ENCODE measurements around the gene ATP13A3. TPM values are rescaled to one million over a fixed set of nuclear protein-coding genes. Genes with fewer than 3 reads are reported as not detected.
A peak's percentile ranks its signal among the peaks of the same experiment; 100 is the strongest.

ATP13A3 gene
- total and polyA plus RNA-seq, 4 donors, result 38.2 to 149 (median 97.2) TPM

DNA sequence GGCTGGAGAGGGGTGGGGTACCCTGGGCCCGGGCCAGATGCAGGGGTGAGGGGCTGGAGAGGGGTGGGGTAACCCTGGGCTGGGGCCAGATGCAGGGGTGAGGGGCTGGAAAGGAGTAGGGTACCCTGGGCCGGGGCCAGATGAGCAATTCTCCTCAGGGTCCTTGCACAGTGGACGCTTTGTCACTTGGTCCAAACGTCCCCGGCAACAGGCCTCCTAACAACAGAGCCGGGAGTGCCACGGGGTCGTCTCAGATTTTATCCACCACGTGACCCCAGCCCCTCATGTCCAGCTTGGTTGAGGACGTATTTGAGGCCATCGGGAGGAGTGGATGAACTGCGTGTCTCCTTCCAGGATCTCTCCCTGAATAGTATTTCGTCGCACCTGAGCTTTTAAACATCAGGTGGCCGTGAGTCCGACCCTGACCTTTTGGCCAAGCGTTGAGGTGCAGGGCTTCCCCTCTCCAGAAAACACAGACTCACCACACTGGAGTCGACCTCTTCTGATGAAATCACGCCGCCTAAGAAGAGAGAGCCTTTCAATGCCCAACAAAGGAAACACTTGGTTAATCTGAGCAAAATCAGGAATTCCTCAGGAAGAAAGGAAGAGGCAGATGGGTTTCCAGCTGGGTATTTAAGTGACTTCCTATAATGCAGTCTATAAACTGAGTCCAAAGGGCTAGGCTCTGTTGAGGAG is 104.5 kb downstream of the ATP13A3 start:
- Histone ChIP-seq H3K27me3 (ENCODE audit: control insufficient read depth, insufficient read depth, low read length) (no peaks in the 10 kb centered on the region), H3K4me1 (ENCODE audit: control insufficient read depth, insufficient read depth, low read length) (peaks cover 19% of the 10 kb centered on the region), H3K9me3 (ENCODE audit: control insufficient read depth, insufficient read depth, low read length) (no peaks in the 10 kb centered on the region), H3K27ac (ENCODE audit: low read depth, low read length) (no peak overlapping the region), H3K4me3 (ENCODE audit: low read depth, low read length) (no peak overlapping the region), H3K36me3 (ENCODE audit: control insufficient read depth, insufficient read depth, low read length) (no peaks in the 10 kb centered on the region)
- no peak for DNase-seq (ENCODE audit: low read depth in 4 of 6, low spot score in 6 of 6)
- 65% methylated on average over 17 of the region's 20 CpGs for WGBS (ENCODE audit: insufficient coverage)

DNA sequence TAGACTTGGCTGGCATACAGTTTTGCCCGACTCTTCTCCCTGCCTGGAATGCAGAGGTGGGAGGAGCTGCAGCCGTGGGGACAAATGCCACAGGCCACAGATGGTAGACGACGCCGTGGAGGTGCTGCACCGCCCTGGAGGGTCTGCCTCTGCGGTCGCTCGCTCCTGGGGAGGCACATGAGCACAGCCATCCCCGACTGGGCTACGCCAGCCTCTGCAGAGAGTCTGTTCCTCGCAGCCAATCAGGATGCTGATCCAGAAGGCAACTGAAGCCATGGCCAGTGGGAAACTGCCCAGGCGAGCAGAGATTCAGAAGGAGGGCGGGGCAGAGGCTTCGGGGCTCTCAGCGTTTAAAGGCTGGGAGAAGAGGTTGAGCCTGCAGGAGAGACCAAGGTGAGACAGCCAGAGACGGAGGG is 105.3 kb downstream of the ATP13A3 start:
- no peak overlapping the region for H3K4me3 ChIP-seq (ENCODE audit: low read depth, low read length)
- WGBS (ENCODE audit: insufficient coverage), result 36% methylated on average over 17 of the region's 17 CpGs
- DNase-seq (ENCODE audit: low read depth in 4 of 6, low spot score in 6 of 6), result peak in 2 of 6 donors; percentile 47 to 88

DNA sequence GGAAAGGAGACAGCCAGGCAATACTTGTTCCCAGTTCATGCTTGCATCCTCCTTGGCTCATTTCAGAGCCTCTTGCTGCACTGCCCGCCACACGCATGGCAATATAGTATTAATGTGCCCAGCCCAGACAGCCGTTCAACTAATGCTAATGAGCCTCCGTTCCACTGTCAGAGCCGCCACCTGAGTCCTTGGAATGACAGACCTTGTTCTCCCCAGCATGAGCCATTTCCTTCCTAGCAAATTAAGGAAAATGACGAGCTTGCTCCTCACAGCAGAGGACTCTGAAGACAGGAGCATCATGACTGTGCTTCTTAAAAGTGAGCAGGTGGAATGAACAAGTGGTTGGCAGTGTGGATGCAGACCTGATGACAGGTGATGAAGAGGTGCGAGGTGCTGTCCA is 106.5 kb downstream of the ATP13A3 start:
- H3K36me3 ChIP-seq (ENCODE audit: control insufficient read depth, insufficient read depth, low read length), result no peaks in the 10 kb centered on the region
- WGBS (ENCODE audit: insufficient coverage), result 65% methylated on average over 7 of the region's 7 CpGs
- H3K4me1 ChIP-seq (ENCODE audit: control insufficient read depth, insufficient read depth, low read length), result peaks cover 25% of the 10 kb centered on the region
- H3K27me3 ChIP-seq (ENCODE audit: control insufficient read depth, insufficient read depth, low read length), result no peaks in the 10 kb centered on the region
- H3K27ac ChIP-seq (ENCODE audit: low read depth, low read length), result no peak overlapping the region
- DNase-seq (ENCODE audit: low read depth in 4 of 6, low spot score in 6 of 6), result peak in 1 of 6 donors; percentile 66
- no peak overlapping the region for H3K4me3 ChIP-seq (ENCODE audit: low read depth, low read length)
- no peaks in the 10 kb centered on the region for H3K9me3 ChIP-seq (ENCODE audit: control insufficient read depth, insufficient read depth, low read length)

More for the DNA sequence above, 105.3 kb downstream of the ATP13A3 start:
- no peaks in the 10 kb centered on the region for H3K27me3 ChIP-seq (ENCODE audit: control insufficient read depth, insufficient read depth, low read length)
- no peaks in the 10 kb centered on the region for H3K36me3 ChIP-seq (ENCODE audit: control insufficient read depth, insufficient read depth, low read length)
- H3K4me1 ChIP-seq (ENCODE audit: control insufficient read depth, insufficient read depth, low read length), result peaks cover 19% of the 10 kb centered on the region
- no peaks in the 10 kb centered on the region for H3K9me3 ChIP-seq (ENCODE audit: control insufficient read depth, insufficient read depth, low read length)
- H3K27ac ChIP-seq (ENCODE audit: low read depth, low read length), result no peak overlapping the region

DNA sequence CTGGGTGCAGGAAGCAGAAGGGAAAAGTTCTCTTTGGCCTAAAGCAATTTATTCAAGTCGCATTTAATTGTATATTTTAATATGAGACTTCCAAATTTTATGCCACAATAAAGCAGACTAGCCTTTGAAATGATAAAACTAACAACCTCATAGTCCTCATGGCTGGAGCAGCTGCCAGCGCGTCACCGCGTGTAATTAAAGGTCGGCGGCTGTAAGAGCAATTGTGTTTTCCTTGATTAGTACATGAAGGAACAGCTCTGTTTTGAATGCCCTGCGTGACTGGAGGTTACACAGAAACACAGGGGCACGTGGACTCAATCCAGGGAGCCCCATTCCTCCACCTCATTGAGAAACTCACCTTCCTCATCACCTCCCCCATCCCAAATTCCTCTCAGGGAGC is 107.2 kb downstream of the ATP13A3 start:
- DNase-seq (ENCODE audit: low read depth in 4 of 6, low spot score in 6 of 6), result peak in 1 of 6 donors; percentile 53
- Histone ChIP-seq H3K27me3 (ENCODE audit: control insufficient read depth, insufficient read depth, low read length) (no peaks in the 10 kb centered on the region), H3K27ac (ENCODE audit: low read depth, low read length) (no peak overlapping the region), H3K4me1 (ENCODE audit: control insufficient read depth, insufficient read depth, low read length) (peaks cover 30% of the 10 kb centered on the region), H3K36me3 (ENCODE audit: control insufficient read depth, insufficient read depth, low read length) (no peaks in the 10 kb centered on the region), H3K9me3 (ENCODE audit: control insufficient read depth, insufficient read depth, low read length) (no peaks in the 10 kb centered on the region), H3K4me3 (ENCODE audit: low read depth, low read length) (no peak overlapping the region)
- WGBS (ENCODE audit: insufficient coverage), result no CpG with 5 or more reads among the region's 9 CpGs

DNA sequence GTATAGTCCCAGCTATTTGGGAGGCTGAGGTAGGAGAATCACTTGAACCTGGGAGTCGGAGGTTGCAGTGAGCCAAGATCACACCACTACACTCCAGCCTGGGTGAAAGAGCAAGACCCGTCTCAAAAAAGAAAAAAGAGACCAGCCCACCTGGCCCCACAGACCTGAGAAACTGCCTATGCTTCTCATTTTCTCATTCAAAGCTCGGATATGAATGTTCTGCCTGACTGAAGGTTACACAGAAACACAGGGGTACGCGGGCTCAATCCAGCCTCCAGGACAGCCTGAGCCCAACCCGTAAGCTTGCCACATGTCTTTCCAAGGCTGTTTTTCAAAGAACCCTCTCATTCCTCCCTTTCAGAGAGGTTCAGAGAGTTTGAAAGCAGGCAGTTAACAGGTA is 107.6 kb downstream of the ATP13A3 start:
- Histone ChIP-seq H3K27ac (ENCODE audit: low read depth, low read length) (no peak overlapping the region), H3K36me3 (ENCODE audit: control insufficient read depth, insufficient read depth, low read length) (no peaks in the 10 kb centered on the region), H3K9me3 (ENCODE audit: control insufficient read depth, insufficient read depth, low read length) (no peaks in the 10 kb centered on the region), H3K27me3 (ENCODE audit: control insufficient read depth, insufficient read depth, low read length) (no peaks in the 10 kb centered on the region), H3K4me3 (ENCODE audit: low read depth, low read length) (no peak overlapping the region), H3K4me1 (ENCODE audit: control insufficient read depth, insufficient read depth, low read length) (peaks cover 30% of the 10 kb centered on the region)
- WGBS (ENCODE audit: insufficient coverage), result 67% methylated on average over 1 of the region's 6 CpGs
- DNase-seq (ENCODE audit: low read depth in 4 of 6, low spot score in 6 of 6), result no peak

DNA sequence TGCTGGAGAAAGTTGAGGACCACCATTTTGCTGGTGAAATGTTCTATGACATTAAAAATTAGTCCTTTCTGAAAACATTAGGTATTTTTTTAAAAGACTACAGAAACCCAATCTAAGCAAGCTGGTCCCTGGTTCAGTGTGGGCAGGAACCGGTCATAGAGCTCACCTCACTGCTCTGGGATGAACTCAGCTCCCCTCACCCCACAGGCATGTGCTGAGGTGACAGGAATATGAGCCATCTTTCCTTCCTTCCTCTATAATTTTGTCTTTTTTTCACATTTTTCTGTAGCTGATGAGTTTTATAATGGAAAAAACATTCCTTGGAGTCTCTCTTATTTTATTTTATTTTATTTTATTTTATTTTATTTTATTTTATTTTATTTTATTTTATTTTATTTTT is 109.1 kb downstream of the ATP13A3 start:
- Histone ChIP-seq H3K27ac (ENCODE audit: low read depth, low read length) (no peak overlapping the region), H3K4me1 (ENCODE audit: control insufficient read depth, insufficient read depth, low read length) (peaks cover 28% of the 10 kb centered on the region), H3K27me3 (ENCODE audit: control insufficient read depth, insufficient read depth, low read length) (no peaks in the 10 kb centered on the region), H3K36me3 (ENCODE audit: control insufficient read depth, insufficient read depth, low read length) (no peaks in the 10 kb centered on the region), H3K9me3 (ENCODE audit: control insufficient read depth, insufficient read depth, low read length) (no peaks in the 10 kb centered on the region), H3K4me3 (ENCODE audit: low read depth, low read length) (no peak overlapping the region)
- DNase-seq (ENCODE audit: low read depth in 4 of 6, low spot score in 6 of 6), result no peak
- WGBS (ENCODE audit: insufficient coverage), result no CpG with 5 or more reads among the region's 1 CpG

DNA sequence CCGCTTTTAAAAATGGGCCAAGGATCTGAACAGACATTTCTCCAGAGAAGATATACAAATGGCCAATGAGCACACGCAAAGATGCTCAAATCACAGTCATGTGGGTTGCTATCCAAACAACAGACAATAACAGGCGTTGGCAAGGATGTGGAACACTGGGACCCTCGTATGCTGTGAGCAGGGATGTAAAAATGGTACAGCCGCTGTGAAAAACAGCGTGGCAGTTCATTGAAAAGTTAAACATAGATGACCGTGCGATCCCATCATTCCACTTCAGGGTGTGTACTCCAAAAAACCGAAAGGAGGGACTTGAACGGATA is 110.6 kb downstream of the ATP13A3 start:
- H3K27me3 ChIP-seq (ENCODE audit: control insufficient read depth, insufficient read depth, low read length), result no peaks in the 10 kb centered on the region
- peak in 1 of 6 donors; percentile 68 for DNase-seq (ENCODE audit: low read depth in 4 of 6, low spot score in 6 of 6)
- H3K27ac ChIP-seq (ENCODE audit: low read depth, low read length), result no peak overlapping the region
- WGBS (ENCODE audit: insufficient coverage), result 83% methylated on average over 7 of the region's 10 CpGs
- no peaks in the 10 kb centered on the region for H3K36me3 ChIP-seq (ENCODE audit: control insufficient read depth, insufficient read depth, low read length)
- H3K4me3 ChIP-seq (ENCODE audit: low read depth, low read length), result no peak overlapping the region
- no peaks in the 10 kb centered on the region for H3K9me3 ChIP-seq (ENCODE audit: control insufficient read depth, insufficient read depth, low read length)
- H3K4me1 ChIP-seq (ENCODE audit: control insufficient read depth, insufficient read depth, low read length), result peaks cover 16% of the 10 kb centered on the region

DNA sequence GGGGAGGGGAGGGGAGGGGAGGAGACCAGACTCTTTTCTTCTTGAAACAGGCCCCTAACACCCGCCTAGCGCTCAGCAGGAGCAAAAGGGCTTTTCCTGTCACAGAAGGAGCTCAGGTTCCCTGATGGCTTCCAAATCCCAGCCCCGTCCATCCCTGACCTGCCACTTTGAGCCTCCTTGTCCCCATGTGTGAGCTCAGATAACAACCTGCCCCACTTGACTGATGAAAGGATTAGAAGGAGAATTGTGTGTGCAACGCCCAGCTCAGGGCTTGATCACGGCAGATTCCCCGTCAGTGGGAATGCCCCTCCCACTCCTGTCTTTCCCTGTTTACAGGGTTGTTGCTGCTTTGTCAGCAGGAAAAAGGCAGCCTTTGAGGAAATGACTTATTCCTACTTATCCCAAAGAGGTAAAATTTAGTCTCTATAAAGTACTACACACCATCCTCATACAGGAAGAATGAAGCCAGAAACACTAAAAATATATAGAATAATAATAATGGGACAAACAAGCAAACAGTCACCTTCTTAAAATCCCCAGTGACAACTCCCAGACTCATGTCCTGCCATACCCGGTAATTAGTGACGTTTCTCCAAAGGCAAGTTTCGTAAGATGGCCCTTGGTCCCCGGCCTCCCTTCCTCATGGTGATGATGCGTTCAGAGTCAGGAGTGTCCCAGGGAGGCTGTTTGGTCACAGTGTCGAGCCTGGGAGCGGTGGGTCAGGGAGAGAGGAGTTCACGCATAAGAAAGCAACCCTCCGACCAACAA is 111.1 kb downstream of the ATP13A3 start:
- DNase-seq (ENCODE audit: low read depth in 4 of 6, low spot score in 6 of 6), result peak in 1 of 6 donors; percentile 57
- no peaks in the 10 kb centered on the region for H3K27me3 ChIP-seq (ENCODE audit: control insufficient read depth, insufficient read depth, low read length)
- 53% methylated on average over 8 of the region's 15 CpGs for WGBS (ENCODE audit: insufficient coverage)
- no peak overlapping the region for H3K27ac ChIP-seq (ENCODE audit: low read depth, low read length)
- H3K4me3 ChIP-seq (ENCODE audit: low read depth, low read length), result no peak overlapping the region
- H3K9me3 ChIP-seq (ENCODE audit: control insufficient read depth, insufficient read depth, low read length), result no peaks in the 10 kb centered on the region
- H3K36me3 ChIP-seq (ENCODE audit: control insufficient read depth, insufficient read depth, low read length), result no peaks in the 10 kb centered on the region
- peaks cover 15% of the 10 kb centered on the region for H3K4me1 ChIP-seq (ENCODE audit: control insufficient read depth, insufficient read depth, low read length)

DNA sequence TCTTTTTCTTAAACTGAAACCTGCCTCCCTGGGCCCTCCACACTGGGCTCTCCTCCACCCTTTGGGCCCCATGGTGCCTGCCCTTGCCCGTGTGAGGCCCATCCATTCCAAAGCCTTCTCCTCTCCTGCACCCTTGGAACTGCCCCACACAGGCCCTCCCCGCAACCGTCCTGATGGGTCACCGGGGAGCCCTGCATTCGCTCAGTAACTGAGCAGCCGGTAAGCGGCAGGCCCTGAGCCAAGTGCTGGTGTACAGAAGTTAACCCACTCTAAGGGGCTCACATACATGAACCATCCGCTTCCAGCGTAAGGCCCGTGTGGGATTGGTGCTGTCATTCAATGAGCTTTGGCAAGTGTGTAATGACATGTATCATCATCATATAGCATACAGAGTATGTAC is 111.9 kb downstream of the ATP13A3 start:
- 27% methylated on average over 4 of the region's 10 CpGs for WGBS (ENCODE audit: insufficient coverage)

DNA sequence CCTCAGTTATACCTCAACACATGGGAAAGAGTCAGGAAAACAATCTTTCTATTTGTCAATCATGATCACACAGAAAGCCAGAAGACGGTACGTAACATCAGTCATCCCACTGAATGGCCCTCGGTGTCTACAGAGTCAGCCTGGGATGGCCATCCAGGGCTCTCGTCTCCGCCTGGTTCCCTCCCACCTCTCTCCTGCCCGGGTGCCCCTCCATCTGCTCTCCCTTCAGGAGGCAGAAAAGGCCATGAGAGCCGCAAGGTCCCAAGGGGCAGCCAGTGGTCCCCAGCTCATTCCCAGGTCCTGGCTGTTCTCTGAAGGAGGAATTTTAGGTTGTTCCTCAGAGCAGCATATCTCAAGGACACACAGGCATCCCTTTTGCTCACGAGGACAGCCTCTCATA is 112.9 kb downstream of the ATP13A3 start:
- no peaks in the 10 kb centered on the region for H3K9me3 ChIP-seq (ENCODE audit: control insufficient read depth, insufficient read depth, low read length)
- 51% methylated on average over 7 of the region's 8 CpGs for WGBS (ENCODE audit: insufficient coverage)
- H3K36me3 ChIP-seq (ENCODE audit: control insufficient read depth, insufficient read depth, low read length), result no peaks in the 10 kb centered on the region
- DNase-seq (ENCODE audit: low read depth in 4 of 6, low spot score in 6 of 6), result no peak
- peaks cover 29% of the 10 kb centered on the region for H3K4me1 ChIP-seq (ENCODE audit: control insufficient read depth, insufficient read depth, low read length)
- no peak overlapping the region for H3K27ac ChIP-seq (ENCODE audit: low read depth, low read length)
- H3K4me3 ChIP-seq (ENCODE audit: low read depth, low read length), result no peak overlapping the region
- peaks cover 8% of the 10 kb centered on the region for H3K27me3 ChIP-seq (ENCODE audit: control insufficient read depth, insufficient read depth, low read length)

More for the DNA sequence above, 111.9 kb downstream of the ATP13A3 start:
- H3K36me3 ChIP-seq (ENCODE audit: control insufficient read depth, insufficient read depth, low read length), result no peaks in the 10 kb centered on the region
- H3K9me3 ChIP-seq (ENCODE audit: control insufficient read depth, insufficient read depth, low read length), result no peaks in the 10 kb centered on the region
- H3K27ac ChIP-seq (ENCODE audit: low read depth, low read length), result no peak overlapping the region
- H3K4me3 ChIP-seq (ENCODE audit: low read depth, low read length), result no peak overlapping the region
- no peaks in the 10 kb centered on the region for H3K27me3 ChIP-seq (ENCODE audit: control insufficient read depth, insufficient read depth, low read length)
- peak in 1 of 6 donors; percentile 62 for DNase-seq (ENCODE audit: low read depth in 4 of 6, low spot score in 6 of 6)
- peaks cover 19% of the 10 kb centered on the region for H3K4me1 ChIP-seq (ENCODE audit: control insufficient read depth, insufficient read depth, low read length)
